T-cell (primary cell): ENCODE measurements around the gene GPRIN2. TPM values are rescaled to one million over a fixed set of nuclear protein-coding genes. Genes with fewer than 3 reads are reported as not detected.

ENCODE experiments used
- ATAC-seq, 4 experiments: fragments of 200-7000 bp in 3 of 4; fragments of 150-1000 bp in 1 of 4; cut with Tn5 transposase; replicated peaks in 1 of 4; 1 replicate in 3 of 4; 2 replicates in 1 of 4; pipeline ENCODE4 v1.10.0; 2021; ENCODE audit warnings: moderate library complexity in 3 of 4, mild to moderate bottlenecking in 2 of 4, moderate number of reproducible peaks in 1 of 4
- CTCF ChIA-PET, 2 donors: fragments of 300-600 bp; sonication (Branson Sonifier 250); formaldehyde crosslinking; loops; one replicate each; lab custom pipeline; 2022; ENCODE audit warnings: antibody characterized with exemption in 2 of 2; lab: Charles Lee
- POLR2A ChIA-PET, 2 donors: fragments of 300-600 bp; sonication (Branson Sonifier 250); formaldehyde crosslinking; loops; one replicate each; lab custom pipeline; 2022; ENCODE audit warnings: antibody characterized with exemption in 2 of 2; lab: Charles Lee
- DNase-seq, 35 experiments: peaks; one replicate each; pipeline versions ENCODE4 v3.0.0 to v3.0.0-alpha.2; 2013 to 2023
- H3K27ac ChIP-seq: one replicate; pipeline ENCODE4 v1.5.1; 2013; ENCODE audit warnings: low read length
- H3K27me3 ChIP-seq, 2 experiments: replicated peaks in 1 of 2; 1 replicate in 1 of 2; 2 replicates in 1 of 2; pipeline versions ENCODE4 v1.6.1 to v1.7.0; 2013; ENCODE audit warnings: low read length in 1 of 2, mixed read lengths in 1 of 2; ENCODE audit not compliant: control insufficient read depth in 2 of 2, insufficient read depth in 2 of 2; ENCODE audit errors: extremely low read depth in 1 of 2
- H3K36me3 ChIP-seq, 2 donors: 1 replicate in 1 of 2; 2 replicates in 1 of 2; pipeline versions ENCODE4 v1.6.1 to v1.7.0; 2013; ENCODE audit warnings: low read length in 1 of 2; ENCODE audit not compliant: control insufficient read depth in 2 of 2, insufficient read depth in 1 of 2; ENCODE audit errors: extremely low read depth in 1 of 2
- H3K4me1 ChIP-seq, 2 experiments: 1 replicate in 1 of 2; 2 replicates in 1 of 2; pipeline versions ENCODE4 v1.6.1 to v1.7.0; 2013; ENCODE audit warnings: low read length in 2 of 2, mixed read lengths in 1 of 2; ENCODE audit not compliant: insufficient read depth in 2 of 2, control insufficient read depth in 1 of 2; ENCODE audit errors: extremely low read depth in 1 of 2
- H3K4me3 ChIP-seq, 2 donors: 1 replicate in 1 of 2; 2 replicates in 1 of 2; pipeline versions ENCODE4 v1.5.1 to v1.7.0; 2013; ENCODE audit warnings: mild to moderate bottlenecking in 2 of 2, low read length in 1 of 2, moderate library complexity in 1 of 2; ENCODE audit not compliant: control insufficient read depth in 1 of 2; ENCODE audit errors: extremely low read depth in 1 of 2
- H3K9me3 ChIP-seq: 2 replicates; pipeline ENCODE4 v1.7.0; 2013
- H3K27ac Mint-ChIP-seq, 2 donors: one replicate each; pipeline ENCODE4 v1.8.0; 2020 to 2021; ENCODE audit warnings: mild to moderate bottlenecking in 2 of 2, mixed read lengths in 2 of 2
- H3K27me3 Mint-ChIP-seq, 2 donors: one replicate each; pipeline ENCODE4 v1.8.0; 2021 to 2022; ENCODE audit warnings: mixed read lengths in 2 of 2
- H3K36me3 Mint-ChIP-seq: one replicate; pipeline ENCODE4 v1.8.0; 2021; ENCODE audit warnings: mixed read lengths
- H3K4me1 Mint-ChIP-seq, 3 donors: one replicate each; pipeline ENCODE4 v1.8.0; 2020 to 2022; ENCODE audit warnings: mixed read lengths in 3 of 3, mild to moderate bottlenecking in 1 of 3
- H3K4me3 Mint-ChIP-seq, 3 donors: one replicate each; pipeline ENCODE4 v1.8.0; 2020 to 2022; ENCODE audit warnings: mild to moderate bottlenecking in 3 of 3, mixed read lengths in 3 of 3, moderate library complexity in 3 of 3
- H3K9me3 Mint-ChIP-seq, 3 donors: one replicate each; pipeline ENCODE4 v1.8.0; 2020 to 2022; ENCODE audit warnings: mixed read lengths in 3 of 3
- WGBS: methylation state at CpG from one replicate; pipeline ENCODE4 v1.1.5; 2013; ENCODE audit warnings: missing lambda C conversion rate; ENCODE audit not compliant: insufficient coverage; 5-methylcytosine and 5-hydroxymethylcytosine counted together
- total RNA-seq, 35 experiments: library from RNA in 6 of 35; stranded (reverse) in 6 of 35; fragments of 120-200 nt in 1 of 35; gene quantifications; one replicate each; pipeline versions ENCODE4 v1.2.1 to v1.2.4 and lab custom pipeline; 2013 to 2026

Gene GPRIN2
- total RNA-seq, 5 donors from 2014 or later (not counting 1 experiment from before 2014, with no cell fraction given): not detected

DNA sequence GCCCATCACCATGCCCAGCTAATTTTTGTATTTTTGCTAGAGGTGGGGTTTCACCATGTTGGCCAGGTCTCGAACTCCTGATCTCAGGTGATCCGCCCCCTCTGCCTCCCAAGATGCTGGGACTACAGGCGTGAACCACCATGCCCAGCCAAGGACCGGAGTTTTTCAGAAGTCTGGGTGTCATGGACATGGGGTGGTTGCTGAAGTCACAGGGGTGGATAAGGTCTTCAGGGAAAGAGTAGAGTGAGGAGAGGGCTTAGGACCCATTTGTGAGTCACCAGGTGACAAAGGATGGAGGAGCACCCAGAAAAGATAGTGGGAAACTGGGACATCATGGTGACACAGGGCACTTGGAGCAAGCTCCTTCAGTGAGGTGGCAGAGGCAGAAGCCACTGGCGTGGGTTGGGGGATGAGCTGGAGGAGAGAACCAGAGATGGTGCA, 2.8 kb upstream of the GPRIN2 start:
- Histone ChIP-seq H3K4me3 (no peak overlapping the region), H3K27me3 (peaks cover 0 to 53% of the 10 kb centered on the region in 2 experiments), H3K4me1 (peaks cover 0 to 7% of the 10 kb centered on the region in 2 experiments), H3K36me3 (no peaks in the 10 kb centered on the region), H3K9me3 (no peaks in the 10 kb centered on the region), H3K27ac (no peak overlapping the region)
- Mint-ChIP-seq H3K36me3 (no peaks in the 10 kb centered on the region), H3K9me3 (no peaks in the 10 kb centered on the region), H3K4me1 (peaks cover 6 to 14% (median 9%) of the 10 kb centered on the region in 3 donors), H3K27me3 (peaks cover 0 to 5% of the 10 kb centered on the region in 2 donors), H3K27ac (no peak overlapping the region), H3K4me3 (no peak overlapping the region)
- POLR2A ChIA-PET: no interaction called here
- ATAC-seq (no peak), DNase-seq (peak in 3 of 35 experiments; percentile 0 to 5 (median 4))
- CTCF ChIA-PET: no interaction called here
- 81% methylated on average over 4 of the region's 5 CpGs for WGBS

DNA sequence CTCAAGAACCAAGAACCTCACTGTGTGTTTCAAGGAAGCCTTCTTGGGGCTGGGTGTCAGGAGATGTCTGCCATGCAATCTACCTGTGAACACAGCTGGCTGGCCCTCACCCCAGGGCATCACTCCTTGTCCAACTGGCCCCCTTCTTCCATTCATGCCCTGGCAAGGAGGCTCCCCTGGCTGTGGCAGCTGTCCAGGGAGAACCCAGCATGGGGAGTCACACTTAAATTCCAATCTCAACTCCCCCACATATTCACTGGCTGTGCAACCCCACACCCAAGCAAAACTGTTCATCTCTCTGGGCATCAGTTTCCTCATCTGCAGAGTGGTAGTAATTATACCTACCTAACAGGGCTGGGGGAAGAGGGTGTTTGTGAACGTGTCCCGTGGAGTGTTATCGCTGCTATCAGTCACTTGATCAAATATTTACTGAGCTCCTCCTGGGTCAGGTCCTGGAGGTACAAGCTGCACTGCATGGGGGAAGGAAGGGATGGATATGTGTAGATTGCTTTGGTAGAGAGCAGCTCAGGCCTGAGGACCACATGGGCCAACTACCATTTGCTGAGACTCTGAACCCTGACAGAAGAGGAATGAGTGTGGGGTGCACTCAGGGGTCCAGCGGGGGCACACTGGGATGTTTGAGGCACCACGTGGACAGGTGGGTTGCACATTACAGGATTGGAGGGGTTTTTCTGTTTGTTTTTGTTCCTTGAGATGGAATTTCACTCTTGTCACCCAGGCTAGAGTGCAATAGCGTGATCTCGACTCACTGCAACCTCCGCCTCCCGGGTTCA, 2.1 kb upstream of the GPRIN2 start:
- DNase-seq: peak in 7 of 35 experiments; percentile 0 to 24 (median 4)
- Histone ChIP-seq H3K9me3 (no peaks in the 10 kb centered on the region), H3K4me1 (peaks cover 0 to 7% of the 10 kb centered on the region in 2 experiments), H3K27ac (no peak overlapping the region), H3K4me3 (no peak overlapping the region), H3K36me3 (no peaks in the 10 kb centered on the region), H3K27me3 (peaks cover 0 to 53% of the 10 kb centered on the region in 2 experiments)
- Mint-ChIP-seq H3K4me3 (peak overlapping the region in 1 of 3 donors; percentile 82), H3K4me1 (peaks cover 6 to 14% (median 9%) of the 10 kb centered on the region in 3 donors), H3K27ac (no peak overlapping the region), H3K36me3 (no peaks in the 10 kb centered on the region), H3K27me3 (peaks cover 0 to 5% of the 10 kb centered on the region in 2 donors), H3K9me3 (no peaks in the 10 kb centered on the region)
- POLR2A ChIA-PET: no interaction called here
- 84% methylated on average over 6 of the region's 9 CpGs for WGBS
- CTCF ChIA-PET: no interaction called here
- ATAC-seq: no peak

DNA sequence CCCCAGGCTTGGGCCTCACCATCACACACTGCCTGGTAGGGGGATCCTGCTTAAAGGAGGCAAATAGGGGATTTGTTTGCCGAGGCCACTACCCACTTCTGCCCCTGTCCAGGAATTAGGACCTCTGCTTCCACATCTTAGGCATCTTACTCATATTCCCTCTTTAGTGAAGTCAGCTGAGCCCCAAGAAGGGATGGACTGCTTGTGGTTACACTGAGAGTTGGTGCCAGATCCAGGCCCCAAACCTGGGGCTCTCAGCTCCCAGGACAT, 1.6 kb upstream of the GPRIN2 start:
- CTCF ChIA-PET: no interaction called here
- H3K4me3 ChIP-seq: no peak overlapping the region
- ATAC-seq: no peak
- peaks cover 0 to 5% of the 10 kb centered on the region in 2 donors for H3K27me3 Mint-ChIP-seq
- no CpG with 5 or more reads among the region's 1 CpG for WGBS
- H3K9me3 ChIP-seq: no peaks in the 10 kb centered on the region
- H3K27me3 ChIP-seq: peaks cover 0 to 58% of the 10 kb centered on the region in 2 experiments
- H3K4me3 Mint-ChIP-seq: peak overlapping the region in 1 of 3 donors; percentile 82
- H3K4me1 Mint-ChIP-seq: peaks cover 6 to 14% (median 9%) of the 10 kb centered on the region in 3 donors
- H3K36me3 ChIP-seq: no peaks in the 10 kb centered on the region
- H3K27ac ChIP-seq: no peak overlapping the region
- no peaks in the 10 kb centered on the region for H3K36me3 Mint-ChIP-seq
- DNase-seq: peak in 2 of 35 experiments; percentile 2 to 7
- H3K27ac Mint-ChIP-seq: no peak overlapping the region
- H3K9me3 Mint-ChIP-seq: no peaks in the 10 kb centered on the region
- POLR2A ChIA-PET: no interaction called here
- peaks cover 0 to 7% of the 10 kb centered on the region in 2 experiments for H3K4me1 ChIP-seq

DNA sequence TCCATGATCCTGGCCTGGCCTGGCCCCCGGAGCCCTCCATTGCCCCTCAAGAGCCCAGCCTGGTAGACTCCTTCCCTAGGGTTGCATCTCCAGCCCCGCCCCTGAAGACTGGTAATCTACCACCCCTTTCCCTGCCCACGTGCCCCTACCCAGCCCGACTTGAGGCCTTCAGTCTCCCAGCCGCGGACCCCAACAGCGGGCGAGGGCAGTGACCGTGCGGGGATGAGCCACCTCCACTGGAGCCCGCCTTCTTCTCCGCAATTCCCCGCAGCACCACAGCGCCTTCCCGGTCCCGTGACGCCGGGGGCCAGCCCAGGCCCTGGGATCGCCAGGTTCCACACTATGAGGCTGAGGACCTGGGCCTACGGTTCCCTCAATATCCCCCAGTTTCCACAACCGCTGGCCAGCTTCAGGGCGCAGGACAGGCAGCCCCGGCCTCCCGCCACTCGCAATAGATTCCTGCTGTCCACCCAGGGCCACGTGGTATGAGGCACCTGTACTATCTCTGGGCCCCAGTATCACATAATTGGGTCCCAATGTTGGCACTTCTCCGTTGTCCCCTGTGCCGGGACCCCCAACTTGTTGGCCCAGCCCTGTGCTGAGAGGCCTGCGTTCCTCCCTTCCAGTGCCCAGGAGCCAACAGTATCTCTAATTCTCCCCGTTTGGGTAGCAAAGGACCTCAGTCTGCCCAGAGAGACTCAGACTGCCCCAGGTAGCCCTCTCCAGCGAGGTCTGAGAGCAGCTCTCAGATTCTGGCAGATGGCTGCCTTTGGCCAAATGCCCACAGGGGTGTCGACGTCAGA, 1.1 kb upstream of the GPRIN2 start:
- peak in 7 of 35 experiments; percentile 0 to 28 (median 6) for DNase-seq
- ChIA-PET POLR2A (no interaction called here), CTCF (no interaction called here)
- H3K27me3 ChIP-seq: peaks cover 0 to 64% of the 10 kb centered on the region in 2 experiments
- H3K4me3 ChIP-seq: no peak overlapping the region
- Mint-ChIP-seq H3K27me3 (peaks cover 0 to 5% of the 10 kb centered on the region in 2 donors), H3K9me3 (no peaks in the 10 kb centered on the region), H3K4me1 (peaks cover 6 to 14% (median 9%) of the 10 kb centered on the region in 3 donors), H3K36me3 (no peaks in the 10 kb centered on the region), H3K4me3 (peak overlapping the region; percentile 61 to 82 (median 64)), H3K27ac (no peak overlapping the region)
- no peaks in the 10 kb centered on the region for H3K36me3 ChIP-seq
- WGBS: 90% methylated on average over 30 of the region's 33 CpGs
- H3K9me3 ChIP-seq: no peaks in the 10 kb centered on the region
- no peak for ATAC-seq
- H3K27ac ChIP-seq: no peak overlapping the region
- H3K4me1 ChIP-seq: peaks cover 0 to 7% of the 10 kb centered on the region in 2 experiments

DNA sequence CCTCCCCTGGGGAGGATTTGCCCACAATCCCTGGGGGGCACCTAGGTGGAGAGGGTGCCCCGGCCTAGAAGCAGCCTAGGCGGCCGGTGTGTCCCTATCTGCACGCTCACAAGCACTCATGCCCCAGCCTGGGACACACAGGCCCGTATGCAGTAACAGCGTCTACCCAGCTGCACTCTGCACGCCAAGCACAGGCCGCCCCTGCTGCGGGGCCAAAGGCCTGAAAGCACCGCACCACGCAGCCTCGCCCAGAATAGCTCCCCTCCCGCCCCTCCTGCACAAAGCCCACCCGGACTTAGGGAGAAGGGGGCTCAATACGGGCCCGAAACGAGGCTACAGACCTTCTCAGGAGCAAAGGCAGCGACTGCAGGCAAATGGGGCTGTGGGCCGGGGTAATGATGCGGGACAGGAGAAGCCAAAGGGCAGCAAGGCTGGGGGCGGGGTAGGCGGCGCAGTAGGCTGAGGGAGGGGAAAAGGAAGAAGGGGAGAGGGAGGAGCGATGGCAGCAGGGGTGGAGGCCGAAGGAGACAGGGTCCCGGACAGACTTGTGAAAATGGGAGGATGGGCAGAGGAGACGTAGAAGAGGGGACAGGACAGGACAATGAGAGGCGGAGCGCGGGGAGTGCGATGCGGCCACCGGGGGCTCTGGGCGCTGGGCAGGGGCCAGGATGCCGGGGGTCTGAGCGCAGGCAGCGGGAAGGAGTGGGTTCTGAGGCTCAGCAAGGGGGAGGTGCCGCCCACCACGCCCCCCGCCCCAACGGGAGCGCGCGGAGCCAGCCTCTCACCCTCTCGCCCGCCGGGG, 544 bp downstream of the GPRIN2 start:
- Histone ChIP-seq H3K4me1 (peaks cover 0 to 7% of the 10 kb centered on the region in 2 experiments), H3K36me3 (no peaks in the 10 kb centered on the region), H3K27me3 (peaks cover 0 to 78% of the 10 kb centered on the region in 2 experiments), H3K27ac (no peak overlapping the region), H3K4me3 (peak overlapping the region in 1 of 2 donors; percentile 20), H3K9me3 (no peaks in the 10 kb centered on the region)
- ATAC-seq: no peak
- no peak overlapping the region for H3K27ac Mint-ChIP-seq
- 31% methylated on average over 47 of the region's 47 CpGs for WGBS
- H3K9me3 Mint-ChIP-seq: no peaks in the 10 kb centered on the region
- peak in 5 of 35 experiments; percentile 0 to 24 (median 2) for DNase-seq
- H3K4me1 Mint-ChIP-seq: peaks cover 6 to 14% (median 9%) of the 10 kb centered on the region in 3 donors
- peak overlapping the region in 1 of 3 donors; percentile 22 for H3K4me3 Mint-ChIP-seq
- ChIA-PET POLR2A (no interaction called here), CTCF (interaction anchor here in 1 of 2 donors (0.6 kb wide), 1 partner anchor 530 kb away, joined by 3 read pairs; no protein-coding TSS in a partner anchor)
- H3K27me3 Mint-ChIP-seq: peaks cover 0 to 5% of the 10 kb centered on the region in 2 donors
- H3K36me3 Mint-ChIP-seq: no peaks in the 10 kb centered on the region
